ENCODE results near the gene ZMIZ1.
A peak's percentile ranks its signal among the peaks of the same experiment; 100 is the strongest.

The ZMIZ1 gene

DNA sequence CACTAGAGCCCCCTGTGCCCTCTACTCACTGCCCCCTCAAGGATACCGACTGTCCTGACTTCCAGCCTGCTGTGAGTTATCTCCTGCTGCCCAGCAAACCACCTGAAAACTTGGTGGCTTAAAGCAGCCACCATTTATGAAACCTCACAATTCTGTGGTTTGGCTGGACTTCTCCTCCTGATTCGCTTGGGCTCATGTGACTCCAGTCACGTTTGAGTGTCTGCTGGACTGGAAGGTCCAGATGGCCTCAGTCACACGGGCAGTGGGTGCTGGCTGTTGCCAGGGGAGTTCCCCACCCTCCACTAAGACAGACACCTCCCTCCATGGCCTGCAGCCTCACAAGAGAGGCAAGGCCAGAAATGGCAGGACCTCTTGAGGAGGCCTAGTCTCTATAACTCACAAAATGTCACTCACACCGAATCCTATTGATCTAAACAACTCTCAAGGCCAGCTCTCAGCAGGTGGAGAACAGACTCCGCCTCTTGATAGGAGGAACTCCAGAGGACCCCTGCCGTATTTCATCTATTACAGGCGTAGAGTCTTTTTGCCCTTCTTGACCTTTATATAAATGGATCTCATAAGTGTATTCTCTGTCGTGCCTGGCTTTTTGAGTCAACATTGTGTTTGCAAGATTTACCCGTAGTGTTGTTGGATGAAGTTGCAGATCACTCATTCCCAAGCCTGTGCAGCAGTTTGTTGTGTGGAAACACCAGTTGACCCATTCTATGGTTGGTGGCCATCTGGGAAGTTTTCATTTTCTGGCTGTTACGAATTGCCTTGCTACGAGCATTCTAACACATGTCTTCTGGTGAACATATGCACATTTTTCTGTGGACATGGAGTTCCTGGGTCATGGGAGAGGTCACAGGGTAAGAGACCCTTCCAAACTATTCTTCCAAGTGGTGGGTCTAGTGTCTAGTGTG, 48.3 kb downstream of the ZMIZ1 start:
- no peak overlapping the region for H3K27ac ChIP-seq
- TF ChIP-seq, protein P1, sequence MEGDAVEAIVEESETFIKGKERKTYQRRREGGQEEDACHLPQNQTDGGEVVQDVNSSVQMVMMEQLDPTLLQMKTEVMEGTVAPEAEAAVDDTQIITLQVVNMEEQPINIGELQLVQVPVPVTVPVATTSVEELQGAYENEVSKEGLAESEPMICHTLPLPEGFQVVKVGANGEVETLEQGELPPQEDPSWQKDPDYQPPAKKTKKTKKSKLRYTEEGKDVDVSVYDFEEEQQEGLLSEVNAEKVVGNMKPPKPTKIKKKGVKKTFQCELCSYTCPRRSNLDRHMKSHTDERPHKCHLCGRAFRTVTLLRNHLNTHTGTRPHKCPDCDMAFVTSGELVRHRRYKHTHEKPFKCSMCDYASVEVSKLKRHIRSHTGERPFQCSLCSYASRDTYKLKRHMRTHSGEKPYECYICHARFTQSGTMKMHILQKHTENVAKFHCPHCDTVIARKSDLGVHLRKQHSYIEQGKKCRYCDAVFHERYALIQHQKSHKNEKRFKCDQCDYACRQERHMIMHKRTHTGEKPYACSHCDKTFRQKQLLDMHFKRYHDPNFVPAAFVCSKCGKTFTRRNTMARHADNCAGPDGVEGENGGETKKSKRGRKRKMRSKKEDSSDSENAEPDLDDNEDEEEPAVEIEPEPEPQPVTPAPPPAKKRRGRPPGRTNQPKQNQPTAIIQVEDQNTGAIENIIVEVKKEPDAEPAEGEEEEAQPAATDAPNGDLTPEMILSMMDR (conservative IDR thresholded peaks at IDR 0.05) = no peak
- no peak for TF ChIP-seq ZFX (IDR thresholded peaks at IDR 0.05)

DNA sequence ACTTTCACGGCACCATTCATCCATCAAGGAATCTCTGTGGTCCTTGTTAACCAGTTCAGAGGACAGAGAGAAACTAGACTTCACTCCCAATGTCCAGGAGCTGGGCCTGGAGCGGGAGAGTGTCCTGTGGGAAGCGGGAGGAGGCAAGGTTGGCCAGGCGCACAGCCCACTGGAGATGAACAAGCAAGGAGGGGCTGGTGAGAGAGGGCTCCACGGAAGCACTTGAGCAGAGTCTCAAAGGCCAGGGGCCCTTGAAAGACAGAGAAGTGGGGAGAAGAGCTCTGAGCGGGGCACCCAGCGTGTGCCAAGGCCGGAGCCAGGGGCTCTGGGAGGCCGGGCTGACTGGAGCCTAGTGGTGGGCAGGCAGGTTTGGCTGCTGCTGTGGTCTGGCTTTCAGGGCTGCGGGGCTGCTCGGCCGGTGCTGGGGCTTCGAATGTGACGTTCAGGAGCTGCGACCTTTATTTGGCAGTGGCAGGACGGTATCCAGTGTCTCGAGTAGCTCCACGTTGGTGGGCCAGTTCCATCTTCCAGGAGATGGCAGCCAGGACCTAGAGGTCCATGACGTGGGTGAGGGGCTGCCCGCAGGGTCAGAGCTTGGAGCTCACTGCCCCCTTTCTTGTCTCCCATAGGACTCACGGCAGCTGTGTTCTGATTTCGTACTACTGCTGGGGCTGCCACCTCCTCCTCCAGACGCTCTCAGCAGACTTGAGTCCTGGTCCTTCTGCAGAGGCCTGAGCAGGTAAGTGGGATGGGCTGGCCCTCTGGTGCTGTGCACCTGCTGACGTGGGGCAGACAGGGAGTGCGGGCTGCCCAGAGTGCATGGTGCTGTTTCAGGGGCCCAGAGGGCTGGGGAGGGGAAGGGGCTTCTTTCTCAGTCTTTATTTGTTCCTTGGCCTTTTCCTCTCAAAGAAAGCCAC, 49.8 kb downstream of the ZMIZ1 start:
- TF ChIP-seq, protein P1 (conservative IDR thresholded peaks at IDR 0.05) = no peak
- no peak for TF ChIP-seq ZFX (IDR thresholded peaks at IDR 0.05)
- no peak overlapping the region for H3K27ac ChIP-seq

- H3K27ac ChIP-seq = no peak overlapping the region
- TF ChIP-seq, protein P1 (conservative IDR thresholded peaks at IDR 0.05) = no peak
- TF ChIP-seq ZFX (IDR thresholded peaks at IDR 0.05) = no peak
Observed at GRCh38 chr10:79119306-79119705, 50.5 kb downstream of the ZMIZ1 start.

- TF ChIP-seq, protein P1 (conservative IDR thresholded peaks at IDR 0.05) = no peak
- no peak for TF ChIP-seq ZFX (IDR thresholded peaks at IDR 0.05)
- H3K27ac ChIP-seq = peak overlapping the region; percentile 3; the same call in 1 of the 2 replicates
Observed at GRCh38 chr10:79123547-79123963, 54.8 kb downstream of the ZMIZ1 start.

- TF ChIP-seq, protein P1 (conservative IDR thresholded peaks at IDR 0.05) = no peak
- TF ChIP-seq ZFX (IDR thresholded peaks at IDR 0.05) = no peak
- peak overlapping the region; percentile 3; the same call in 1 of the 2 replicates for H3K27ac ChIP-seq
Observed at GRCh38 chr10:79124066-79124465, 55.3 kb downstream of the ZMIZ1 start.

- no peak overlapping the region for H3K27ac ChIP-seq
- TF ChIP-seq, protein P1 (conservative IDR thresholded peaks at IDR 0.05) = no peak
- no peak for TF ChIP-seq ZFX (IDR thresholded peaks at IDR 0.05)
Observed at GRCh38 chr10:79125092-79125491, 56.3 kb downstream of the ZMIZ1 start.
